Vagina (tissue), 2 donors: ENCODE results near the gene ZNF700. TPM values are rescaled to one million over a fixed set of nuclear protein-coding genes. Genes with fewer than 3 reads are reported as not detected.
"Not testable (repeated sequence)": the region's sequence is repeated elsewhere in the genome, so short reads cannot be mapped to it uniquely, and the experiment has no call there.

ENCODE experiments used
- DNase-seq, 2 donors: peaks; one replicate each; pipeline ENCODE4 v3.0.0-alpha.2; 2017; ENCODE audit errors: extremely low spot score in 2 of 2
- H3K27ac ChIP-seq: fragments of 200-600 bp; sonication (generic); one replicate; pipeline ENCODE4 v1.5.1; 2019
- H3K27me3 ChIP-seq: fragments of 200-600 bp; sonication (generic); one replicate; pipeline ENCODE4 v1.5.1; 2019
- H3K36me3 ChIP-seq, 2 donors: fragments of 200-600 bp; sonication (generic); one replicate each; pipeline ENCODE4 v1.5.1; 2017 to 2019
- H3K4me1 ChIP-seq: fragments of 200-600 bp; sonication (generic); one replicate; pipeline ENCODE4 v1.5.1; 2019
- H3K4me3 ChIP-seq, 2 donors: fragments of 200-600 bp; sonication (generic); 1 replicate in 1 of 2; 2 replicates in 1 of 2; pipeline ENCODE4 v1.5.1; 2016 to 2019
- H3K9me3 ChIP-seq: fragments of 200-600 bp; sonication (generic); one replicate; pipeline ENCODE4 v1.5.1; 2019
- POLR2A ChIP-seq, 2 donors: fragments of 450-650 bp; IDR thresholded peaks; one replicate each; pipeline ENCODE4 v1.6.1; 2017; ENCODE audit warnings: antibody characterized with exemption in 2 of 2, mild to moderate bottlenecking in 2 of 2, moderate library complexity in 2 of 2
- POLR2AphosphoS5 ChIP-seq, 2 donors: sonication (generic); formaldehyde crosslinking; IDR thresholded peaks; one replicate each; pipeline ENCODE4 v1.9.0; 2017; ENCODE audit warnings: antibody characterized with exemption in 2 of 2, mild to moderate bottlenecking in 2 of 2, low read depth in 1 of 2; ENCODE audit not compliant: insufficient read depth in 1 of 2
- intact Hi-C: fragments of 100-400 bp; cut with DNase I; formaldehyde crosslinking; loops from one replicate; pipeline ENCODE4 v1.15.1; 2023
- total RNA-seq: library from RNA; depleted of rRNA; stranded (reverse); fragments of >200 nt; gene quantifications from one replicate; pipeline ENCODE4 v1.2.3, GENCODE V29; 2016
- TF ChIP-seq, protein P1 (sequence below), 3 experiments: fragments of 450-650 bp in 2 of 3; fragments of 200-600 bp in 1 of 3; sonication (generic) in 1 of 3; IDR thresholded peaks; one replicate each; pipeline ENCODE4 v1.5.1; 2017 to 2019; ENCODE audit warnings: antibody characterized with exemption in 3 of 3, mild to moderate bottlenecking in 2 of 3, moderate library complexity in 2 of 3

ZNF700 gene
- total RNA-seq, 1 donor from 2014 or later = 14.7 TPM

DNA sequence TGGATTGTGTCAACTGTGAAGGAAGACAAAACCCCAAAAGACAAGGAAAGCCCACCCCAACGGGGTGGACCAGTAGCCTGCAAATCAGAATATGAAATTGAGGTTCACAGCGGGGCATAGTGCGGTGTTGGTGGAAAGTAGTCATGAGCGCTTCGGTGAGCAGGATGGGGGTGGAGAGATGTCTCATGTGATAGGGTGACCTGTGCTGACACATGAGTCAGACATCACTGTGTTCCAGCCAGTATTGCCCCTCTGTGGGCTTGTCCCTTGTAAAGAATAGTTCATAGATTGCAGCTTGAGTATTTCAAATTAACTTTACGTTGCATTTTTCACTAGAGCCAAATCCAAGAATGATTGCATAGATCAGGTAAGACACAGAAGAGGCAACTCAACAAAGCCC, 30.1 kb upstream of the ZNF700 start:
- intact Hi-C loops = no loop called here
- Histone ChIP-seq H3K36me3 (no peaks in the 10 kb centered on the region), H3K4me1 (peaks cover 5% of the 10 kb centered on the region), H3K27me3 (no peaks in the 10 kb centered on the region), H3K9me3 (peaks cover 1% of the 10 kb centered on the region), H3K4me3 (no peak overlapping the region), H3K27ac (no peak overlapping the region)
- TF ChIP-seq POLR2A (IDR thresholded peaks at IDR 0.05) = no peak
- no peak for TF ChIP-seq POLR2AphosphoS5 (IDR thresholded peaks at IDR 0.05; ENCODE audit: insufficient read depth in 1 of 2, low read depth in 1 of 2)
- TF ChIP-seq, protein P1, sequence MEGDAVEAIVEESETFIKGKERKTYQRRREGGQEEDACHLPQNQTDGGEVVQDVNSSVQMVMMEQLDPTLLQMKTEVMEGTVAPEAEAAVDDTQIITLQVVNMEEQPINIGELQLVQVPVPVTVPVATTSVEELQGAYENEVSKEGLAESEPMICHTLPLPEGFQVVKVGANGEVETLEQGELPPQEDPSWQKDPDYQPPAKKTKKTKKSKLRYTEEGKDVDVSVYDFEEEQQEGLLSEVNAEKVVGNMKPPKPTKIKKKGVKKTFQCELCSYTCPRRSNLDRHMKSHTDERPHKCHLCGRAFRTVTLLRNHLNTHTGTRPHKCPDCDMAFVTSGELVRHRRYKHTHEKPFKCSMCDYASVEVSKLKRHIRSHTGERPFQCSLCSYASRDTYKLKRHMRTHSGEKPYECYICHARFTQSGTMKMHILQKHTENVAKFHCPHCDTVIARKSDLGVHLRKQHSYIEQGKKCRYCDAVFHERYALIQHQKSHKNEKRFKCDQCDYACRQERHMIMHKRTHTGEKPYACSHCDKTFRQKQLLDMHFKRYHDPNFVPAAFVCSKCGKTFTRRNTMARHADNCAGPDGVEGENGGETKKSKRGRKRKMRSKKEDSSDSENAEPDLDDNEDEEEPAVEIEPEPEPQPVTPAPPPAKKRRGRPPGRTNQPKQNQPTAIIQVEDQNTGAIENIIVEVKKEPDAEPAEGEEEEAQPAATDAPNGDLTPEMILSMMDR (IDR thresholded peaks at IDR 0.05) = no peak
- DNase-seq = no peak

DNA sequence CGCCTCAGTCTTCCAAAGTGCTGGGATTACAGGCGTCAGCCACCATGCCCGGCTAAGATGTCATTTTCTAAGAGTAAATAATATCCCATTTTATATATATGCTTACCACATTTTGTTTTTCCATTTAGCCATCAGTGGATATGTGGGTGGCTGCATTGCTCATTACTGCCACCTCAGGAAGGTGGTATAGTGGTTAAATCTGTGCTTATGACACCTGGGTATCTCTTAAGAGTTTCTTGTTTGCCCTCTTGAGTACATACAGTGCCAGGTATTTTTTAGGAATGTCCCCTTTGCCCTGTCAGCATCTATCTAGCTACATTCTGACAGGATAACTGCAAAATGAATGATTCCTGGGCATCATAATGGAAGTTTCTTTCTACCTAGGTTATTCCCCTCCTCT, 22.7 kb upstream of the ZNF700 start:
- Histone ChIP-seq H3K4me1 (no peaks in the 10 kb centered on the region), H3K27me3 (no peaks in the 10 kb centered on the region), H3K27ac (no peak overlapping the region), H3K36me3 (peaks cover 3 to 39% of the 10 kb centered on the region in 2 donors), H3K4me3 (no peak overlapping the region), H3K9me3 (peaks cover 41% of the 10 kb centered on the region)
- no peak for DNase-seq
- TF ChIP-seq POLR2A (IDR thresholded peaks at IDR 0.05) = no peak
- no peak for TF ChIP-seq POLR2AphosphoS5 (IDR thresholded peaks at IDR 0.05; ENCODE audit: insufficient read depth in 1 of 2, low read depth in 1 of 2)
- TF ChIP-seq, protein P1 (IDR thresholded peaks at IDR 0.05) = no peak
- intact Hi-C loops = no loop called here

DNA sequence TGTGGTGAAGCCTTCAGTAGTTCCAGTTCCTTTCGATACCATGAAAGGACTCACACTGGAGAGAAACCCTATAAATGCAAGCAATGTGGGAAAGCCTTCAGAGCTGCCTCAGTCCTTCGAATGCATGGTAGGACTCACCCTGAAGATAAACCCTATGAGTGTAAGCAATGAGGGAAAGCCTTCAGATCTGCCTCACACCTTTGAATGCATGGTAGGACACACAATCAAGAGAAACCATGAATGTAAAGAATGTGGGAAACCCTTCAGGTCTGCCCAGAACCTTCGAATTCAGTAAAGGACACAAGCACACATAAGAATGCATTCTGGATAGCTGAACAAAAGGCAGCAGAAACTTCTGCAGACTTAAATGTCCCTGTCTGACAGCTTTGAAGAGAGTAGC, 19.0 kb upstream of the ZNF700 start:
- TF ChIP-seq POLR2AphosphoS5 (IDR thresholded peaks at IDR 0.05; ENCODE audit: insufficient read depth in 1 of 2, low read depth in 1 of 2) (no peak), POLR2A (IDR thresholded peaks at IDR 0.05) (no peak)
- H3K27ac ChIP-seq = no peak overlapping the region
- DNase-seq = no peak
- no peaks in the 10 kb centered on the region for H3K4me1 ChIP-seq
- no peak overlapping the region for H3K4me3 ChIP-seq
- H3K36me3 ChIP-seq = peaks cover 3 to 35% of the 10 kb centered on the region in 2 donors
- intact Hi-C loops = no loop called here
- H3K27me3 ChIP-seq = no peaks in the 10 kb centered on the region
- peaks cover 42% of the 10 kb centered on the region for H3K9me3 ChIP-seq

DNA sequence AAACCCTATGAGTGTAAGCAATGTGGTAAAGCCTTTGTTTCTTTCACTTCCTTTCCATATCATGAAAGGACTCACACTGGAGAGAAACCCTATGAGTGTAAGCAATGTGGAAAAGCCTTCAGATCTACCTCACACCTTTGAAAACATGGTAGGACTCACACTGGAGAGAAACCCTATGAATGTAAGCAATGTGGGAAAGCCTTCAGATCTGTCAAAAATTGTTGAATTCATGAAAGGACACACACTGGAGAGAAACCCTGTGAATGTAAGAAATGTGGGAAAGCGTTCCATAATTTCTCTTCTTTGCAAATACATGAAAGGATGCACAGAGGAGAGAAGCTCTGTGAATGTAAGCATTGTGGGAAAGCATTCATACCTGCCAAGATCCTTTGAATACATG, 13.0 kb upstream of the ZNF700 start:
- H3K27ac ChIP-seq, intact Hi-C loops, H3K4me1 ChIP-seq, H3K4me3 ChIP-seq, DNase-seq, H3K27me3 ChIP-seq: not testable (repeated sequence)
- H3K9me3 ChIP-seq = peaks cover 35% of the 10 kb centered on the region
- H3K36me3 ChIP-seq = peaks cover 0 to 12% of the 10 kb centered on the region in 2 donors

DNA sequence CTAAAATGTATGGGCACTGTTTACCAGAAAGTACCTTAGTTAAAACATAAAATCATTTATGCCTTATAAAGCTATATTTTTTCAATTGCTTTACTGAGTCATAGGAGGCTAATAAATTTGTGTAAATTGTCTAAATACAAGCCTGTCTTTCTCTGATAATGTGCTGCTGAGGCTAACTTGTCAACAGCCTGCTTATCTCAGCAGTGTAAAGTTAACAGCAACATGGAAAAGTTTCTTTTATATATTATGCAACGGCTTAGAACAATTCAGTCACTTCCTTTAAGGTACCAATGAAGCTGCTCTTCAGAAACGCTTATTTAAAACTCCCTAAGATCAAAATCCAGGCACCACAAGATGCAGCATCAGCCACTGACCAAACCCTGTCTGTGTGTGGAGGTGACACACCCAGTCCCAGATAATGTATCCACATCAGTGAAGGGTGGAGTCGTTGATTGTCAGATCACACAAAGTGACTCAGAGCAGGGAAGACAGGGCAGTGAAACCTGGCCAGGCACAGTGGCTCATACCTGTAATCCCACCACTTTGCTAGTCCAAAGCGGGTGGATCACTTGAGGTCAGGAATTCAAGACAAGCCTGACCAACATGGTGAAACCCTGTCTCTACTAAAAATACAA, 10.4 kb upstream of the ZNF700 start:
- peaks cover 0 to 12% of the 10 kb centered on the region in 2 donors for H3K36me3 ChIP-seq
- H3K27ac ChIP-seq, H3K4me3 ChIP-seq, intact Hi-C loops, H3K27me3 ChIP-seq, H3K4me1 ChIP-seq, DNase-seq: not testable (repeated sequence)
- peaks cover 33% of the 10 kb centered on the region for H3K9me3 ChIP-seq

DNA sequence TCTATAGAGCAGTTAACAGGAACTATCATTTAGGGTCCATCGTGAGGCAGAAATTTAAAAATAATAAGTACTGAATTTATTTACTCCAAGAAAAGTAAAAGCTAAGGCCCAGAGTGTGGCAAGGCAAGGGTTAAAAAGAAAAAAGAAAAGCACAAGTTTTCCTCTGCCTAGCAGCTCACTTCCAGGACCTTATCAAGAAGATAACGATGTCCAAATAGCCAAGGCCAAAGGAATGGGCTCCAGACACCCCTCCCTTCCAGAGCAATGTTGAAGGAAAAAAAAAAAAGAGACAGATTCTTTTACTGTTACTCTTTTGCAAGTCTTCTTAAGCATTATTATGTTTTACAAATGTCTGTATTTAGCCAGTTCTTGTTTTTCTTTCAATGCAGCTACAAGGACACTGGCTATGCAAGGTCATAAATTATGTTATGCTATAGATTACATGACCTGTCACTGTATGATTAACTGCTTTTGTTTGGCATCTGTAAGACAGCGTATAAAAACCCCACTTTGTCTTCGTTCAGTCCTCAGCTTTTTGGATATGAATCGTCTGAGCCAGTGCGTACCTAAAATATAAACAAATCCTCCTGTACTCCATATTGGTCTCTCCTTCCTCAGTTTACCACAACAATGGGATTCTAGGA, 2.9 kb upstream of the ZNF700 start:
- no peaks in the 10 kb centered on the region for H3K9me3 ChIP-seq
- peaks cover 32% of the 10 kb centered on the region for H3K4me1 ChIP-seq
- H3K27me3 ChIP-seq = no peaks in the 10 kb centered on the region
- intact Hi-C loops = no loop called here
- TF ChIP-seq POLR2A (IDR thresholded peaks at IDR 0.05) = no peak
- TF ChIP-seq POLR2AphosphoS5 (IDR thresholded peaks at IDR 0.05; ENCODE audit: insufficient read depth in 1 of 2, low read depth in 1 of 2) = peak in 1 of 2 donors; percentile 51
- DNase-seq = no peak
- no peaks in the 10 kb centered on the region for H3K36me3 ChIP-seq
- H3K27ac ChIP-seq = no peak overlapping the region
- no peak overlapping the region for H3K4me3 ChIP-seq

DNA sequence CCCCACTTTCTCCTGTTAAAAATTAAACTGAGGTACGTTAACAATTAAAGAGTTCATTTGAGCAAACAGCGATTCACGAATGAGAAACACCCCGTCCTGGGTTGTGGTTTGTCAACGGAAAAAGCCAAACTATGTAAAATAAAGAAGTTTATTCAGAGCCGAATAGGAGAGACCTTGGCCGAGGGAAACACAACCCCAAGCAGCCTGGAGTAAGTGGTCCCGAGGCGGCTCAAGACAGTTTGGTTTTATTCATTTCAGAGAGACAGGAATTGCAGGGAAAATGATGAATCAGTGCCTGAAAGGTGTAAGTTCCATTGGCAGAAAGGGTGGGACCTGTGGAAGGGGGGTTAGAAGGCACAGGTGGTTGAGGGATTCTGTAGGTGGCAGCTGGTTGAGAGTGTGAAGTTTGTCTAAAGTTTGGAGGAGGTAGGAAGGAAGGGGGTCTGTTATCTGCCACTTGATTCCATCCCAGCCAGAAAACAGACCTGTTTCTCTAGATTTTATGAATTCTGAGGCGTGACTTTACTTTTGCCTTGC, 812 bp downstream of the ZNF700 start:
- H3K36me3 ChIP-seq, H3K9me3 ChIP-seq, DNase-seq, H3K27me3 ChIP-seq: not testable (repeated sequence)
- peak overlapping the region; percentile 80 to 86 for H3K4me3 ChIP-seq
- intact Hi-C loops = loop anchor here (5.0 kb wide), 1 partner anchor 62 kb away; no protein-coding TSS in a partner anchor
- peak overlapping the region; percentile 86 for H3K27ac ChIP-seq
- peaks cover 33% of the 10 kb centered on the region for H3K4me1 ChIP-seq
